Lung microvascular endothelial cell (primary cell): Measurements from ENCODE around the gene MBD2. TPM values are rescaled to one million over a fixed set of nuclear protein-coding genes. Genes with fewer than 3 reads are reported as not detected.

Experiments
- DNase-seq, 2 donors: peaks; one replicate each; pipeline versions ENCODE4 v3.0.0 to v3.0.0-alpha.2; 2010; ENCODE audit warnings: low read depth in 2 of 2
- total RNA-seq: library from RNA; depleted of rRNA; stranded (reverse); fragments of >200 nt; gene quantifications from 2 replicates; pipeline ENCODE4 v1.2.1, GENCODE V29; 2014

The MBD2 gene
- total RNA-seq, 1 donor from 2014 or later = 45.0 TPM

GRCh38 chr18:54102123-54102522, 122.3 kb downstream of the MBD2 start:
- DNase-seq = no peak

Other genes with a start within 250 kb of the MBD2 start
- 8.5 and 19.6 TPM in 2 replicates for gene POLI, start 44.8 kb upstream of the MBD2 start, total RNA-seq
- gene STARD6, start 133.2 kb upstream of the MBD2 start, total RNA-seq = 0.20 TPM in 1 of 2 replicates, not detected in the other
- 5.2 and 5.9 TPM in 2 replicates for gene C18orf54, start 133.2 kb upstream of the MBD2 start, total RNA-seq